GM12878 (cell line): ENCODE measurements around the gene ELAVL4.

Experiments used
- CHD1 ChIP-seq: IDR thresholded peaks from 2 replicates; pipeline ENCODE4 v1.6.1; 2012; ENCODE audit warnings: low read depth, low read length, improper control_type of control experiment
- FOS ChIP-seq: IDR thresholded peaks from 3 replicates; pipeline ENCODE4 v1.6.1; 2011; ENCODE audit warnings: borderline replicate concordance; ENCODE audit not compliant: insufficient read length; ENCODE audit errors: extremely low read depth
- MYC ChIP-seq: IDR thresholded peaks from 2 replicates; pipeline ENCODE4 v1.6.1; 2011; ENCODE audit warnings: mild to moderate bottlenecking, low read length, moderate library complexity, inconsistent platforms; ENCODE audit not compliant: insufficient read depth, insufficient replicate concordance, insufficient read length, severe bottlenecking
- ZNF217 ChIP-seq: fragments of 450-650 bp; IDR thresholded peaks from 2 replicates; pipeline ENCODE4 v1.6.1; 2017; ENCODE audit warnings: antibody characterized with exemption, mild to moderate bottlenecking
- ZZZ3 ChIP-seq: IDR thresholded peaks from 2 replicates; pipeline ENCODE4 v1.6.1; 2011; ENCODE audit warnings: low read depth; ENCODE audit not compliant: control insufficient read depth, insufficient read length
- TF ChIP-seq, protein P1 (sequence below), 3 experiments: IDR thresholded peaks in 2 of 3; conservative IDR thresholded peaks in 1 of 3; 2 replicates each; pipeline ENCODE4 v1.5.1; 2011; ENCODE audit warnings: low read depth in 3 of 3, low read length in 3 of 3, mild to moderate bottlenecking in 3 of 3, control low read depth in 2 of 3, moderate library complexity in 2 of 3, inconsistent platforms in 1 of 3, mixed read lengths in 1 of 3; ENCODE audit not compliant: control insufficient read depth in 2 of 3, insufficient read depth in 1 of 3; ENCODE audit errors: extremely low read depth in 1 of 3
- TF ChIP-seq, protein P2 (sequence below): fragments of 450-650 bp; IDR thresholded peaks from 2 replicates; pipeline ENCODE4 v1.6.1; 2018; ENCODE audit warnings: mild to moderate bottlenecking, low read depth, moderate library complexity; ENCODE audit not compliant: partially characterized antibody

DNA sequence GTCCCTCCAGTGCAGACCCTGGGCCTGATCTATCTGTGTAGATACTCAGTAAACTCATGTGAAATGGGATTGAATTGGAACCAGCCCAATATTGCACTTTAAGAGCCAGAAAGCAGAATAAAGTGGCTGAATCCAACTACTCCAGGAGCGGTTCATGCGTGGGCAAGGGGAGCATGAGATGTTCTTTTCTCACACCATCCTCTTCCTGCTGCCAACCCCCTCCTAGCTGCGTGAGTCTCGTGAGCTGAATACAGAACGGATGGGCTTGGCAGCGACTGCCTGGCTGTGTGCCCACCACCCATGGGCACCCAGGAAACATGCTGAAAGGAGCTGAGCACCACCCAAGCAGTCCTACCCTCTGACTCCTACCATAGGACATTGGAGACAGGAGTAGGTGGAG lies 128.3 kb downstream of the ELAVL4 start:
- TF ChIP-seq ZNF217 (no peak), CHD1 (no peak), ZZZ3 (no peak), FOS (no peak), MYC (no peak)
- TF ChIP-seq, protein P1, sequence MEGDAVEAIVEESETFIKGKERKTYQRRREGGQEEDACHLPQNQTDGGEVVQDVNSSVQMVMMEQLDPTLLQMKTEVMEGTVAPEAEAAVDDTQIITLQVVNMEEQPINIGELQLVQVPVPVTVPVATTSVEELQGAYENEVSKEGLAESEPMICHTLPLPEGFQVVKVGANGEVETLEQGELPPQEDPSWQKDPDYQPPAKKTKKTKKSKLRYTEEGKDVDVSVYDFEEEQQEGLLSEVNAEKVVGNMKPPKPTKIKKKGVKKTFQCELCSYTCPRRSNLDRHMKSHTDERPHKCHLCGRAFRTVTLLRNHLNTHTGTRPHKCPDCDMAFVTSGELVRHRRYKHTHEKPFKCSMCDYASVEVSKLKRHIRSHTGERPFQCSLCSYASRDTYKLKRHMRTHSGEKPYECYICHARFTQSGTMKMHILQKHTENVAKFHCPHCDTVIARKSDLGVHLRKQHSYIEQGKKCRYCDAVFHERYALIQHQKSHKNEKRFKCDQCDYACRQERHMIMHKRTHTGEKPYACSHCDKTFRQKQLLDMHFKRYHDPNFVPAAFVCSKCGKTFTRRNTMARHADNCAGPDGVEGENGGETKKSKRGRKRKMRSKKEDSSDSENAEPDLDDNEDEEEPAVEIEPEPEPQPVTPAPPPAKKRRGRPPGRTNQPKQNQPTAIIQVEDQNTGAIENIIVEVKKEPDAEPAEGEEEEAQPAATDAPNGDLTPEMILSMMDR (IDR thresholded peaks at IDR 0.05 in 2 of 3, conservative IDR thresholded peaks at IDR 0.05 in 1 of 3; ENCODE audit: control insufficient read depth in 2 of 3, extremely low read depth in 1 of 3, insufficient read depth in 1 of 3, low read depth in 3 of 3, low read length in 3 of 3): no peak
- TF ChIP-seq, protein P2, sequence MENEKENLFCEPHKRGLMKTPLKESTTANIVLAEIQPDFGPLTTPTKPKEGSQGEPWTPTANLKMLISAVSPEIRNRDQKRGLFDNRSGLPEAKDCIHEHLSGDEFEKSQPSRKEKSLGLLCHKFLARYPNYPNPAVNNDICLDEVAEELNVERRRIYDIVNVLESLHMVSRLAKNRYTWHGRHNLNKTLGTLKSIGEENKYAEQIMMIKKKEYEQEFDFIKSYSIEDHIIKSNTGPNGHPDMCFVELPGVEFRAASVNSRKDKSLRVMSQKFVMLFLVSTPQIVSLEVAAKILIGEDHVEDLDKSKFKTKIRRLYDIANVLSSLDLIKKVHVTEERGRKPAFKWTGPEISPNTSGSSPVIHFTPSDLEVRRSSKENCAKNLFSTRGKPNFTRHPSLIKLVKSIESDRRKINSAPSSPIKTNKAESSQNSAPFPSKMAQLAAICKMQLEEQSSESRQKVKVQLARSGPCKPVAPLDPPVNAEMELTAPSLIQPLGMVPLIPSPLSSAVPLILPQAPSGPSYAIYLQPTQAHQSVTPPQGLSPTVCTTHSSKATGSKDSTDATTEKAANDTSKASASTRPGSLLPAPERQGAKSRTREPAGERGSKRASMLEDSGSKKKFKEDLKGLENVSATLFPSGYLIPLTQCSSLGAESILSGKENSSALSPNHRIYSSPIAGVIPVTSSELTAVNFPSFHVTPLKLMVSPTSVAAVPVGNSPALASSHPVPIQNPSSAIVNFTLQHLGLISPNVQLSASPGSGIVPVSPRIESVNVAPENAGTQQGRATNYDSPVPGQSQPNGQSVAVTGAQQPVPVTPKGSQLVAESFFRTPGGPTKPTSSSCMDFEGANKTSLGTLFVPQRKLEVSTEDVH: no peak
